WERI-Rb-1 (cell line): ENCODE results near the gene NRG3.

Source experiments
- DNase-seq: peaks from one replicate; pipeline ENCODE4 v3.0.0-alpha.2; 2020
- H3K27ac ChIP-seq: fragments of 250-450 bp; sonication (Bioruptor Pico); 2 replicates; pipeline ENCODE4 v1.5.1; 2020; ENCODE audit warnings: mild to moderate bottlenecking, moderate library complexity
- H3K27me3 ChIP-seq: fragments of 250-450 bp; sonication (Bioruptor Pico); 2 replicates; pipeline ENCODE4 v1.5.1; 2021; ENCODE audit warnings: mild to moderate bottlenecking, low read depth, moderate library complexity; ENCODE audit not compliant: insufficient read depth, severe bottlenecking
- H3K36me3 ChIP-seq: fragments of 250-450 bp; sonication (Bioruptor Pico); 2 replicates; pipeline ENCODE4 v1.5.1; 2020; ENCODE audit warnings: mild to moderate bottlenecking, moderate library complexity
- H3K4me3 ChIP-seq: 2 replicates; pipeline ENCODE4 v1.5.1; 2011; ENCODE audit warnings: low read depth, mild to moderate bottlenecking, control low read depth, low read length
- H3K9me3 ChIP-seq: fragments of 250-450 bp; sonication (Bioruptor Pico); 2 replicates; pipeline ENCODE4 v1.5.1; 2021; ENCODE audit warnings: mild to moderate bottlenecking, moderate library complexity; ENCODE audit not compliant: severe bottlenecking
- CTCF ChIP-seq: IDR thresholded peaks from 2 replicates; pipeline ENCODE4 v1.5.1; 2011; ENCODE audit warnings: low read depth, mild to moderate bottlenecking, control low read depth, inconsistent platforms, low read length

Gene NRG3

GRCh38 chr10:82240408-82240807, 365.4 kb downstream of the NRG3 start:
- Histone ChIP-seq H3K4me3 (no peak overlapping the region), H3K36me3 (no peaks in the 10 kb centered on the region), H3K27me3 (no peaks in the 10 kb centered on the region), H3K27ac (no peak overlapping the region), H3K9me3 (no peaks in the 10 kb centered on the region)
- TF ChIP-seq CTCF: no peak
- DNase-seq: no peak

DNA sequence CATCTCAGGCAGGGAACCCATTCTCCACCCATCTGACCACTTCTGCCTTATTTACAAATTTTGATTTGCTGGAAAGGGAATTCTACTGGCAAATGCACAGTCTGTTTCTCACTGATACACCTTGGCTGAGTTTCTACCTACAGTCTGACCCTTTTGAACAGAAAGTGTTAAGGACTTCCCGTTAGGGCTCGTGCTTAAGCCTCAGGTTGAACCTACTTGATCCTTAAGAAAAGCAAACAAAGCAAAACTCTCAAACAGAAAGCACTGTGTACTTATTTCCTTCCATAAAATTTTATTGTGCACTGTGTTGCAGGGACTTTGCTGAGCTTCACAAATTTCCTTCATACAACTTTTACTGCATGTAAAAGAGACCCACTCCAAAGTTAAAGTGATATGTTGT, 367.8 kb downstream of the NRG3 start:
- no peak for TF ChIP-seq CTCF
- no peaks in the 10 kb centered on the region for H3K36me3 ChIP-seq
- H3K27ac ChIP-seq: no peak overlapping the region
- H3K4me3 ChIP-seq: no peak overlapping the region
- DNase-seq: no peak
- H3K9me3 ChIP-seq: no peaks in the 10 kb centered on the region
- H3K27me3 ChIP-seq: no peaks in the 10 kb centered on the region

- no peak overlapping the region for H3K27ac ChIP-seq
- H3K9me3 ChIP-seq: no peaks in the 10 kb centered on the region
- H3K36me3 ChIP-seq: no peaks in the 10 kb centered on the region
Observed at GRCh38 chr10:82245157-82245556, 370.2 kb downstream of the NRG3 start.

DNA sequence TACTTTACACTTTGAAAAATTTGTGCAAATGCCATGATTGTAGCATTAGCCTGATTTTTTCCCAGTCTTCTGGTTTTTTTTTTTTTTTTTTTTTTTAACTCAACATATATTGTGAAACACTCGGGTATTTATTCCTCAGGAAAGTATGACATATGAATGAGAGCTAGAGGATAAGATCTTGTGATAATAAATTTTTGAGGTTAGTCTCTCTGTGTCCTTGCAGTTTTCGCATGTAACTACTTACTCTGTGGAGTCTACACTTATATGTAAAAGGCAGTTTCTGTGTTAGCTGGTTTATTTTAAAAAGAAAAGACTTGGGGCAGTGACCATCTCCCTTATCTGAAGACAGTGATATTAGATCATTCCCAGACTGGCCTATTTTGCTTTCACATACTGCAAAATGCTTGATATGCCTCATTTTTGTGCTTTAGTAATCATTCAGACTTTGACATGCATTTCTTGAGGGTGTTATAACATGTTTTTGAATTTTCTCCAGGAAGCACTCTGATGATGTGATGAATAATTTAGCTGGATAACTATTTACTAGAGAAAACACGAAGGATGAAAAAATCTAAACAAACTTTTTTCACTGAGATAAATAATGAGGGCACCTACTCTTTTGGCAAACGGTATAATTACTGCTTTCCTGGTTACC, 371.0 kb downstream of the NRG3 start:
- Histone ChIP-seq H3K4me3 (no peak overlapping the region), H3K27me3 (no peaks in the 10 kb centered on the region), H3K36me3 (no peaks in the 10 kb centered on the region), H3K9me3 (no peaks in the 10 kb centered on the region), H3K27ac (no peak overlapping the region)
- TF ChIP-seq CTCF: no peak
- DNase-seq: no peak

More at GRCh38 chr10:82245157-82245556, 370.2 kb downstream of the NRG3 start:
- Histone ChIP-seq H3K27me3 (no peaks in the 10 kb centered on the region), H3K4me3 (no peak overlapping the region)
- TF ChIP-seq CTCF: no peak
- no peak for DNase-seq

DNA sequence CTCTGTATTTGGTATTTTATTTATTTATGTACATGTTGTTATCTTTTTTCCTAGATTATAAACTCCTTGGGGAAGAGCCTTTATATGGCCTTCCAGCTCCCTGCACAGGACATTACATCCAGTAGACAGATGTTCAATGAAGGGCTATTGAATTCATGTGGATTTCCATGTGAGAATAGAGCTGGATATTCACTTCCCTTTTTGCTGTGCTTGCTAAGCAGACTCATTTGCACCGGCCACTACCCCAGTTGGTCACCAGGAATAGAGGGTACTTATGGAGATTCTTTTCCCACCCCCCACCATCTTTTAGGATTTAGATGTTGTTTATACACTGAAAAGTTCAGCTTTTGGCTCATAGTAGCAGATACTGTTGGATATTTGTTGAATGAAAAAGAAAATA, 374.1 kb downstream of the NRG3 start:
- DNase-seq: no peak
- Histone ChIP-seq H3K4me3 (no peak overlapping the region), H3K9me3 (no peaks in the 10 kb centered on the region), H3K27ac (no peak overlapping the region), H3K36me3 (no peaks in the 10 kb centered on the region), H3K27me3 (no peaks in the 10 kb centered on the region)
- TF ChIP-seq CTCF: no peak
